GM18526 (cell line): ENCODE data around the gene VEGFC.

ENCODE experiments used
- POLR2A ChIP-seq: IDR thresholded peaks from 3 replicates; pipeline ENCODE4 v1.6.1; 2011; ENCODE audit not compliant: insufficient read length; ENCODE audit errors: extremely low read depth

Gene VEGFC

DNA sequence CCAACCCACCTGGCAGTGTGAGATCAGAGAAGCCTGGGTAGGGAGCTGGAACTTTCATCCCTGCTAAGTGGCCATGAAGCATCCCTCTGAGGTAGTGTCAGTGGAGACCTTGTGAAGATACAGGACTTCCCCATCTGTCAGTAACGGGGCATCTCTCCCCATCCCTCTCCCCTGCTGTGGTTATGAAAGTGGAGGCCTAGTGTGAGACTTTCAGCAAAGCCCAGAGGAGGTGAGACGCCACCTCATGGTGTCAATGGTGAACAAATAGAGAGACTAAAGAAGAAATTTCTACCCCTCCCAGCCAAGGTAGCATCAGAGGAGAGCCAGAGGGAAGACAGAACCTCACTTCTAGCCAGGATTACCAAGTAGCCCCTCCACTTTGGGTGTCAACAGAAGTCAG lies 150.2 kb downstream of the VEGFC start:
- no peak for TF ChIP-seq POLR2A

DNA sequence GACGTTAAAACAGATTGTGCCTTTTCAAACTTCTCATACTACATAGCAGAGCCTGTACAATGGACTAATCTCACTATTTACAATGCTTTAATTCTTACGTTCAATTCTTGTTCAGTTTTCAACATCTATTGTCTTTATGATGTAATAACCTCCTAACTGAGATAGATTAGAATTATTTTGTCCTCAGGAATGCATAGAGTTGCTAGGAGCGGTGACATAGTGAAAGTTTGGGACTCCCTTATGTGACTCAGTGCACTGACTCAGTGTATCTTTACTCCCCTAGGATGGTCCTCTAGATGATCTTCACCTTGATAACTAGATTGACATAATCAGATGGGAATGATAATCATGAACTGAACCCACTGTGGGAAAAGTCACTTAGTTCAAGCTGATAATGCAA lies 151.5 kb downstream of the VEGFC start:
- no peak for TF ChIP-seq POLR2A

DNA sequence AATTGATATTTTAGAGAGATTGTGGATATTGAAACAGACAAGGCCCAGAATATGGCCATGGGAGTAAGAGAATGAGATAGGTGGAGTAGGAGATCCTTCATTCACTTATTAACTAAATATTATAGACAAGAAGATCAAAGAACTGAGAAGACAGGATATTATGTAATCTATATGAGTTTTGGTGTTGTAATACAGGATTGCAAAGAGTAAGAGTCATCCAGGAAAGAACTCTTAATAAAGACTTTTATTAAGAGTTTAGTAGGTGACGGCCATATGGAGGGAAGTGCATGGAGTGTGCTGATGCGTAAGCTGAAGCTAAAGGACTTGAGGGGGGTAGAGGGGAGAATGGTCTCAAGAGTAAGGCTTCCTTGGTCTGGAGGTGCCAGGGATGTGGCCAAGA lies 153.7 kb downstream of the VEGFC start:
- no peak for TF ChIP-seq POLR2A

DNA sequence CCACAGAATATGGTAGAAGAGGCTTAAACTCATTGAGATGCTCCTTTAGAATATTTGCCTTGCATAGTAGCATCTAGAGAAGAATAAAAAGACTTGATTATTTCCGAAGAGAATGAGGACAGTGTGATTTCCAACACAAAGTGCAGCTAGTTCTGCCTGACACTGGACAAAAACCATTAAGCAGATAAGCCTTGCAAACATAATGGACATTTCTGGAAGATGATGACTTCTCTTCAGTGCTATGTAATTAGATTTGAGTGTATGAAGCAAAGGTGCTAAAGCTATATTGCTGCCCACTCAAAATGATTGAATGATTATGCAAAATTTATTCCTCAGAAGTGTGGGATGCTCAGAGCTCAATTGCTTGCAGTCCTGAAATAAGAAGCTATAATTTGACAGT lies 156.4 kb downstream of the VEGFC start:
- no peak for TF ChIP-seq POLR2A

DNA sequence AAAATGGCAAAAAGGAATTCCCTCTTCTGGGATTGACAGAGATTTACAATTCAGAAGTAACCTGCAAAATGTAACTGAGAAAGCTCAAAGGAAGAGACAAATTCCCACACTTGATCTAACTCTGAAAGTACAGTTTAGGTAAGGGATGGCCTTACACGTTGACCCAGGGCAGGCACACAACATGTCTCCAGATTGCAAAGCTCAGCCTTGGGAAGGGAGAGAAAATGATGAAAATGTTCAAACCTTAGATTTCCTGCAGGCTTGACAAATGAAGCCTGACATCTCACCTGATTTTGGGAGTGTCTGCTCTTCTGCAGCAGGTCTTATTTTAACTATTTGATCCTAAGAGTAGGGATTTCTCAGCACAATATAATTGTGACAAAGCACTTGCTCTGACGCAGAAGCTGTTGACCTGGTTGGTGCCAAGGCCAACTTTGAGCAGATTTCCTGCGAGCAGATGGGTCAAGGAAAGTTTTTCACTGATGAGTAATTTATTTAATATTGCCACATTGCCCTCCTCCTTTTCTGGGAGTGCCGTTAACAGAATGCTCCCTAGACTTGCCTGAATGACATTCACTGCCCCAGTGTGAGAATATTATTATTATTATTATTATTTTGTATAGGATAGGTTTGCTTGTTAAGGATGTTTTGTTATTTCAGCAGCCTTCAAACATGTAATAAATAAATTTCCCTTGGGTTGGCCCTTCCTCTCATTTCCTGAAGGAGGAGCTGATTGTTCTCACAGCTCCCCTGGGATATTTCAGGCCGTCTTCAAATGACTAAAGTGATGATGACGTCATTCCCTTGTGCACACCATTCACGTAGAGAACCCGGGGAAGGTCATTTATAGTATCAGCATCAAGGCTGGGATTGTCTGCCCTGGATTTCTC lies 157.1 kb downstream of the VEGFC start:
- TF ChIP-seq POLR2A, result no peak
